Prostate gland (tissue), 2 donors: ENCODE results near the gene KIAA1614.

Experiments used
- CTCF ChIP-seq, 4 experiments: fragments of 200-600 bp in 2 of 4; fragments of 450-650 bp in 2 of 4; sonication (generic) in 2 of 4; IDR thresholded peaks; 1 replicate in 3 of 4; 2 replicates in 1 of 4; pipeline ENCODE4 v1.5.1; 2016 to 2019; ENCODE audit warnings: antibody characterized with exemption in 4 of 4, mild to moderate bottlenecking in 2 of 4, moderate library complexity in 2 of 4
- POLR2A ChIP-seq: fragments of 450-650 bp; IDR thresholded peaks from one replicate; pipeline ENCODE4 v1.6.1; 2016; ENCODE audit warnings: antibody characterized with exemption, mild to moderate bottlenecking

GRCh38 chr1:180967558-180967957, 54.9 kb downstream of the KIAA1614 start:
- TF ChIP-seq CTCF (IDR thresholded peaks at IDR 0.05) (no peak), POLR2A (no peak)
